ENCODE measurements around the gene CD84.
"Not testable (repeated sequence)": the region's sequence is repeated elsewhere in the genome, so short reads cannot be mapped to it uniquely, and the experiment has no call there.

CD84 gene

GRCh38 chr1:160579216-160579701 is at the start of gene CD84:
Gene CD84, minus strand, starts transcription at chr1:160579496. Its CDS starts 59 bp downstream, at chr1:160579437.
- no peak within 1 kb of the TSS for H3K4me3 ChIP-seq (ENCODE audit: low read length)
- TF ChIP-seq CTCF (conservative IDR thresholded peaks at IDR 0.05; ENCODE audit: low read depth, low read length), result no peak
- DNase-seq (ENCODE audit: low read depth), result no peak

DNA sequence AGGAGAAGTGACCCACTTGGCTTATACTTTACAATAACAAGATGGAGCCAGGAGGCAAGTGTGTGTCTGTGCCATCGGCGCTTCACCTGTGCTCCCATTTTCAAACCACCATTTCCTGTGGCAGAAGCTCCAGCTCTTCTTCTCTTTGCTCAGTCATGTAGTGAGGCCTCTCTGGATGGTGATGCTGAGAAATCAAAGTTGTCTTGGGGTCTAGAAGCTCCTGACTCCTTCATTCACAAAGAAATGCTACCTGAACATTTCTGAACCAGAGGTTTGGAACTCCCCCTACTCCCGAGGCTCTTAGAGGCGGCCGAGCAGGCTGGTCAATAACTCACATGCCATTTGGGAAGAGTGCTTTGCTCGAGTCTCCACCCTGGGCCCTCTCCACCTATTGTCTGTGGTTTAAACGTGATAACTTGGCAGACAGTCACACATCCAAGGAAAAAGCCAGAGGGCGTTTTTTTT is 49.5 kb upstream of the CD84 start:
- no peak overlapping the region for H3K4me3 ChIP-seq (ENCODE audit: low read length)
- TF ChIP-seq CTCF (conservative IDR thresholded peaks at IDR 0.05; ENCODE audit: low read depth, low read length), result no peak
- DNase-seq (ENCODE audit: low read depth), result no peak

- not testable (repeated sequence) for H3K4me3 ChIP-seq (ENCODE audit: low read length); DNase-seq (ENCODE audit: low read depth)
These were observed 48.5 kb upstream of the CD84 start for GRCh38 chr1:160627677-160628289.

DNA sequence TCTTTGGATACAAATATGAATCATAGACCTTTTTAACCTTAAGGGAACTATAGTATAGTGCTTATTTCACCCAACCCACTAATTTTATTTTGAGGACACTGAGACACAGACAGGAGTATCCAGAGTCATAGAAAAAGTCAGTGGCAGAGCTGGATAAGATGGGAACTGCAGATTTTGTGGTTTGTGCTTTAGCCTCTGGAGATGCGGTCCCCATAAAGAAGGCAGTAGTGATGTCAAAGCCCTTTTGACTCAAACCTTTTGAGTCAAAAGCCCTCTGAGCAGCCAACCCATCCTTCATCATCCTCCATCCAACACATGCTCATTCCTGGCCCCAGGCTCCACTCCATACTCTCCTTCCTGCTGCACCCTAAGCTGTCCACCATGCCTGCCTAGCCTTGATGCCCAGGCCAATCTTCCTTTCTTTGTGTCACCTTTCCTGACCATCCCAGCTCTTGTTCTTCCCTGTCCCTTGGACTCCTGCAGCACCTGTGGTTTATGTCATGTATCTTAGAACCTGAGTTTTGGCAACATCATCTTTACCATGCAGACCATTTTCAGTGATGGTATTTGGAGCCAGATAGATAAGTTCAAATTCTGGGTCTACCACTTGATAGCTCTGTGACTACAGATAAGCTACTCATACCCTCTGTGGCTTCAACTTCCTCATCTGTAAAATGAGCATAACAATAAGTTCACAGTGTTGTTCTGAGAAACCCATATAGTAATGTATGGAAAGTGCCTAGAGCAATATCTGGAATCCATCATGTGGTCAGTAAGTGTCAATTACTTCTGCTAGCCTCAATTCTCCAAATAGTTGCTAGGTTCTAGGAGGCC is 47.4 kb upstream of the CD84 start:
- no peak overlapping the region for H3K4me3 ChIP-seq (ENCODE audit: low read length)
- TF ChIP-seq CTCF (conservative IDR thresholded peaks at IDR 0.05; ENCODE audit: low read depth, low read length), result no peak
- DNase-seq (ENCODE audit: low read depth), result no peak

- no peak for DNase-seq (ENCODE audit: low read depth)
- H3K4me3 ChIP-seq (ENCODE audit: low read length), result no peak overlapping the region
- TF ChIP-seq CTCF (conservative IDR thresholded peaks at IDR 0.05; ENCODE audit: low read depth, low read length), result no peak
These were observed 46.6 kb upstream of the CD84 start for GRCh38 chr1:160625725-160626498.

DNA sequence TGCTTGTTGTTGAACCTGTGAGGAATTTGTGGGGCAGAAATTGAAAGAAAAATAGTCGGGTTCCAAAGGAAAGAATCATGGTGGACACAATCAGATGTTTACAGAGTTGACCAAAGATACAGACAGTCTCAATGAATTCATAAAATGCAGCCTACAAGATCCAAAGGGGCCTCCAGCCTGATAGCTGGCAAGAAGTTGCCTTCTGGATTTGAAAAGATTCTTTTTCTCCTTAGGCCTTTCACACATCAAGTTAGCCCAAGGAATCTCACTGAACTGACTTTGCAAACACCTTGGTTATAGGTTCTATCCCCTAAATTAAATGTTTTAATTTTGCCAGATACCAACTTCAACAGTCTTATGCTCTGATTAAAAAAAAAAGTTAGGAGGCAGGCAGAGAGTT is 46.0 kb upstream of the CD84 start:
- no peak for DNase-seq (ENCODE audit: low read depth)

More for the DNA sequence above, 46.0 kb upstream of the CD84 start:
- no peak overlapping the region for H3K4me3 ChIP-seq (ENCODE audit: low read length)
- TF ChIP-seq CTCF (conservative IDR thresholded peaks at IDR 0.05; ENCODE audit: low read depth, low read length), result no peak

Data from retinal pigment epithelial cell (primary cell).